GM12875 (cell line): ENCODE results near the gene KDR.

ENCODE experiments used
- H3K4me3 ChIP-seq: one replicate; pipeline ENCODE4 v1.5.1; 2011; ENCODE audit warnings: low read depth, low read length, control low read depth
- CTCF ChIP-seq: IDR thresholded peaks from 2 replicates; pipeline ENCODE4 v1.5.1; 2011; ENCODE audit warnings: low read depth, mild to moderate bottlenecking, control low read depth, inconsistent platforms, low read length, moderate library complexity, borderline replicate concordance; ENCODE audit not compliant: insufficient read depth

Gene KDR

GRCh38 chr4:55125087-55125721, at the start of gene KDR:
KDR (minus strand) TSS chr4:55125595; CDS start chr4:55125293, 302 bp downstream.
- no peak for TF ChIP-seq CTCF
- H3K4me3 ChIP-seq: no peak within 1 kb of the TSS

GRCh38 chr4:55173580-55173979, 48.2 kb upstream of the KDR start:
- TF ChIP-seq CTCF: no peak
- H3K4me3 ChIP-seq: no peak overlapping the region

GRCh38 chr4:55172694-55173287, 47.4 kb upstream of the KDR start:
- no peak for TF ChIP-seq CTCF
- no peak overlapping the region for H3K4me3 ChIP-seq

- TF ChIP-seq CTCF: no peak
- H3K4me3 ChIP-seq: no peak overlapping the region
These were observed 45.1 kb upstream of the KDR start for GRCh38 chr4:55170462-55170861.

GRCh38 chr4:55169352-55169961, 44.1 kb upstream of the KDR start:
- no peak overlapping the region for H3K4me3 ChIP-seq
- no peak for TF ChIP-seq CTCF

GRCh38 chr4:55162396-55162795, 37.0 kb upstream of the KDR start:
- no peak for TF ChIP-seq CTCF
- no peak overlapping the region for H3K4me3 ChIP-seq

GRCh38 chr4:55161739-55162138, 36.3 kb upstream of the KDR start:
- no peak for TF ChIP-seq CTCF
- H3K4me3 ChIP-seq: no peak overlapping the region
